ENCODE measurements around the gene MUSTN1. TPM values are rescaled to one million over a fixed set of nuclear protein-coding genes. Genes with fewer than 3 reads are reported as not detected.

Gene MUSTN1
- total and polyA plus RNA-seq, 2 of the 13 experiments (the other 11 are each of a cell fraction or from before 2014, with no cell fraction given): 0.84 to 1.4 TPM

DNA sequence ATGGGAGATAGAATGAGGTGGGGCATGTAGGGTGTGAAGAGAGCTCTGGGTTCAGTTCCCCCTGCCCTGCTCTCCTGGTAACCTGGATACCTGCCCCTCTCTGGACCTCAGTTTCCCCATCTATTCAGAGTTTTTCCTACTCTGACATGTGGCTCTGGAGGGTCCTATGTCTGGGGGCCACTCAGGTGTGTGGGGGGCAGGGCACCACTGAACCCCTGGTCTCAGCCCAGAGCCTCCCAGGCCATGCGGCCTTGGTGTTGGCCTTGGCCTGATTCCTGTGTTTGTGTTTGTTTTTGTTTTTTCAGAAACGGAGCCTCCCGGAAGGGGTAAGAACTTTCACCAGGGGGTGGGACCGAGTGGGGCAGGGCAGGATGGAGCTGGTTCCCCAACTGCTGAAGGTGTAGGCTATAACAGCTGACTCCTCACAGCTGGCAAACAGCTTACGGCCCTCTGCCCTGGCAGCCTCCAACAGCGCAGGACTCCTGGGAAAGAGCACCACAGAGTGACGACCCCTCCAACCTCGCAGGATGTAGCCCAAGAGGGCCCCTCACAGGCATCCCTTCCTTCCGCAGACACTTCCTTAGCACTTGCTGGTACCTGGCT is 39.4 kb downstream of the MUSTN1 start (continued):
- TF ChIP-seq, protein P1, sequence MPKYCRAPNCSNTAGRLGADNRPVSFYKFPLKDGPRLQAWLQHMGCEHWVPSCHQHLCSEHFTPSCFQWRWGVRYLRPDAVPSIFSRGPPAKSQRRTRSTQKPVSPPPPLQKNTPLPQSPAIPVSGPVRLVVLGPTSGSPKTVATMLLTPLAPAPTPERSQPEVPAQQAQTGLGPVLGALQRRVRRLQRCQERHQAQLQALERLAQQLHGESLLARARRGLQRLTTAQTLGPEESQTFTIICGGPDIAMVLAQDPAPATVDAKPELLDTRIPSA (CRISPR knock-in tag; IDR thresholded peaks at IDR 0.05; ENCODE audit: borderline replicate concordance): no peak
- TF ChIP-seq POGK (CRISPR knock-in tag; conservative IDR thresholded peaks at IDR 0.05): peak; percentile 57
- TF ChIP-seq, protein P2, sequence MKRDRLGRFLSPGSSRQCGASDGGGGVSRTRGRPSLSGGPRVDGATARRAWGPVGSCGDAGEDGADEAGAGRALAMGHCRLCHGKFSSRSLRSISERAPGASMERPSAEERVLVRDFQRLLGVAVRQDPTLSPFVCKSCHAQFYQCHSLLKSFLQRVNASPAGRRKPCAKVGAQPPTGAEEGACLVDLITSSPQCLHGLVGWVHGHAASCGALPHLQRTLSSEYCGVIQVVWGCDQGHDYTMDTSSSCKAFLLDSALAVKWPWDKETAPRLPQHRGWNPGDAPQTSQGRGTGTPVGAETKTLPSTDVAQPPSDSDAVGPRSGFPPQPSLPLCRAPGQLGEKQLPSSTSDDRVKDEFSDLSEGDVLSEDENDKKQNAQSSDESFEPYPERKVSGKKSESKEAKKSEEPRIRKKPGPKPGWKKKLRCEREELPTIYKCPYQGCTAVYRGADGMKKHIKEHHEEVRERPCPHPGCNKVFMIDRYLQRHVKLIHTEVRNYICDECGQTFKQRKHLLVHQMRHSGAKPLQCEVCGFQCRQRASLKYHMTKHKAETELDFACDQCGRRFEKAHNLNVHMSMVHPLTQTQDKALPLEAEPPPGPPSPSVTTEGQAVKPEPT (CRISPR knock-in tag; IDR thresholded peaks at IDR 0.05; ENCODE audit: low read depth): no peak
- TF ChIP-seq PHF20 (CRISPR knock-in tag; IDR thresholded peaks at IDR 0.05): 0 out of 2 replicates have a peak, but pooled peaks have one; percentile 55
- TF ChIP-seq KAT8 (CRISPR knock-in tag; IDR thresholded peaks at IDR 0.05): peak; percentile 64; the same call in 1 of the 2 replicates
- TF ChIP-seq, protein P3, sequence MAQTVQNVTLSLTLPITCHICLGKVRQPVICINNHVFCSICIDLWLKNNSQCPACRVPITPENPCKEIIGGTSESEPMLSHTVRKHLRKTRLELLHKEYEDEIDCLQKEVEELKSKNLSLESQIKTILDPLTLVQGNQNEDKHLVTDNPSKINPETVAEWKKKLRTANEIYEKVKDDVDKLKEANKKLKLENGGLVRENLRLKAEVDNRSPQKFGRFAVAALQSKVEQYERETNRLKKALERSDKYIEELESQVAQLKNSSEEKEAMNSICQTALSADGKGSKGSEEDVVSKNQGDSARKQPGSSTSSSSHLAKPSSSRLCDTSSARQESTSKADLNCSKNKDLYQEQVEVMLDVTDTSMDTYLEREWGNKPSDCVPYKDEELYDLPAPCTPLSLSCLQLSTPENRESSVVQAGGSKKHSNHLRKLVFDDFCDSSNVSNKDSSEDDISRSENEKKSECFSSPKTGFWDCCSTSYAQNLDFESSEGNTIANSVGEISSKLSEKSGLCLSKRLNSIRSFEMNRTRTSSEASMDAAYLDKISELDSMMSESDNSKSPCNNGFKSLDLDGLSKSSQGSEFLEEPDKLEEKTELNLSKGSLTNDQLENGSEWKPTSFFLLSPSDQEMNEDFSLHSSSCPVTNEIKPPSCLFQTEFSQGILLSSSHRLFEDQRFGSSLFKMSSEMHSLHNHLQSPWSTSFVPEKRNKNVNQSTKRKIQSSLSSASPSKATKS (CRISPR knock-in tag; IDR thresholded peaks at IDR 0.05): no peak
- 0 out of 2 replicates have a peak, but pooled peaks have one; percentile 35 for TF ChIP-seq NR2F2 (IDR thresholded peaks at IDR 0.05; ENCODE audit: borderline replicate concordance, low read depth)
- TF ChIP-seq HHEX (CRISPR knock-in tag; IDR thresholded peaks at IDR 0.05): no peak
- no peak for TF ChIP-seq ZNF282 (IDR thresholded peaks at IDR 0.05; ENCODE audit: partially characterized antibody)
- TF ChIP-seq, protein P4, sequence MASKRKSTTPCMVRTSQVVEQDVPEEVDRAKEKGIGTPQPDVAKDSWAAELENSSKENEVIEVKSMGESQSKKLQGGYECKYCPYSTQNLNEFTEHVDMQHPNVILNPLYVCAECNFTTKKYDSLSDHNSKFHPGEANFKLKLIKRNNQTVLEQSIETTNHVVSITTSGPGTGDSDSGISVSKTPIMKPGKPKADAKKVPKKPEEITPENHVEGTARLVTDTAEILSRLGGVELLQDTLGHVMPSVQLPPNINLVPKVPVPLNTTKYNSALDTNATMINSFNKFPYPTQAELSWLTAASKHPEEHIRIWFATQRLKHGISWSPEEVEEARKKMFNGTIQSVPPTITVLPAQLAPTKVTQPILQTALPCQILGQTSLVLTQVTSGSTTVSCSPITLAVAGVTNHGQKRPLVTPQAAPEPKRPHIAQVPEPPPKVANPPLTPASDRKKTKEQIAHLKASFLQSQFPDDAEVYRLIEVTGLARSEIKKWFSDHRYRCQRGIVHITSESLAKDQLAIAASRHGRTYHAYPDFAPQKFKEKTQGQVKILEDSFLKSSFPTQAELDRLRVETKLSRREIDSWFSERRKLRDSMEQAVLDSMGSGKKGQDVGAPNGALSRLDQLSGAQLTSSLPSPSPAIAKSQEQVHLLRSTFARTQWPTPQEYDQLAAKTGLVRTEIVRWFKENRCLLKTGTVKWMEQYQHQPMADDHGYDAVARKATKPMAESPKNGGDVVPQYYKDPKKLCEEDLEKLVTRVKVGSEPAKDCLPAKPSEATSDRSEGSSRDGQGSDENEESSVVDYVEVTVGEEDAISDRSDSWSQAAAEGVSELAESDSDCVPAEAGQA (IDR thresholded peaks at IDR 0.05; ENCODE audit: low read depth): no peak
- TF ChIP-seq, protein P4 (CRISPR knock-in tag; IDR thresholded peaks at IDR 0.05; ENCODE audit: borderline replicate concordance): no peak
- no peak for TF ChIP-seq ATF7 (IDR thresholded peaks at IDR 0.05)
- TF ChIP-seq ATF7 (CRISPR knock-in tag; IDR thresholded peaks at IDR 0.05): no peak
- TF ChIP-seq RORA (CRISPR knock-in tag; IDR thresholded peaks at IDR 0.05): peak; percentile 100
- 0 out of 2 replicates have a peak, but pooled peaks have one; percentile 42 for TF ChIP-seq ZNF441 (CRISPR knock-in tag; IDR thresholded peaks at IDR 0.05; ENCODE audit: borderline replicate concordance)
- TF ChIP-seq, protein P5, sequence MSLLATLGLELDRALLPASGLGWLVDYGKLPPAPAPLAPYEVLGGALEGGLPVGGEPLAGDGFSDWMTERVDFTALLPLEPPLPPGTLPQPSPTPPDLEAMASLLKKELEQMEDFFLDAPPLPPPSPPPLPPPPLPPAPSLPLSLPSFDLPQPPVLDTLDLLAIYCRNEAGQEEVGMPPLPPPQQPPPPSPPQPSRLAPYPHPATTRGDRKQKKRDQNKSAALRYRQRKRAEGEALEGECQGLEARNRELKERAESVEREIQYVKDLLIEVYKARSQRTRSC (CRISPR knock-in tag; IDR thresholded peaks at IDR 0.05; ENCODE audit: low read depth): no peak
